Neural cell (in vitro differentiated cells): ENCODE measurements around the gene IHH.

Source experiments
- CTCF ChIP-seq: fragments of 450-650 bp; IDR thresholded peaks from 2 replicates; pipeline ENCODE4 v1.5.1; 2014; ENCODE audit warnings: antibody characterized with exemption, mild to moderate bottlenecking, moderate library complexity; ENCODE audit not compliant: poor library complexity, severe bottlenecking
- EZH2 ChIP-seq: fragments of 200-600, 300-800 bp; shearing (Covaris generic), sonication (generic); IDR thresholded peaks from 2 replicates; pipeline ENCODE4 v1.6.1; 2014; ENCODE audit warnings: antibody characterized with exemption, low read length, borderline replicate concordance, mild to moderate bottlenecking; ENCODE audit not compliant: insufficient read depth, poor library complexity, severe bottlenecking

GRCh38 chr2:219082332-219082958, 21.7 kb upstream of the IHH start:
- TF ChIP-seq EZH2 (no peak), CTCF (no peak)
